ENCODE results near the gene ITGB3BP. TPM values are rescaled to one million over a fixed set of nuclear protein-coding genes. Genes with fewer than 3 reads are reported as not detected.

The ITGB3BP gene
- total and polyA plus RNA-seq, 2 experiments from 2014 or later: 14.6 to 27.7 TPM

- no peaks in the 10 kb centered on the region for H3K79me2 ChIP-seq
- 75% methylated on average over 4 of the region's 4 CpGs for WGBS (ENCODE audit: low lambda C conversion rate, missing lambda C conversion rate)
- H3K27me3 ChIP-seq: no peaks in the 10 kb centered on the region
- no peaks in the 10 kb centered on the region for H3K9me2 ChIP-seq (replicated peaks; ENCODE audit: insufficient read depth)
- H3K36me3 ChIP-seq (replicated peaks; ENCODE audit: insufficient read depth, low read depth): no peaks in the 10 kb centered on the region
- TF ChIP-seq EZH2phosphoT487 (IDR thresholded peaks at IDR 0.05; ENCODE audit: low read depth, severe bottlenecking, unreplicated experiment) (no peak), EZH2 (IDR thresholded peaks at IDR 0.05; ENCODE audit: borderline replicate concordance) (no peak)
- no peak overlapping the region for H2AFZ ChIP-seq
- H3K27ac ChIP-seq: no peak overlapping the region
- H4K20me1 ChIP-seq (ENCODE audit: insufficient read depth, poor library complexity, severe bottlenecking): no peaks in the 10 kb centered on the region
- no peak for DNase-seq (ENCODE audit: low spot score)
- no peaks in the 10 kb centered on the region for H3K9me3 ChIP-seq (ENCODE audit: low read depth)
- no peak overlapping the region for H3K4me2 ChIP-seq
- H3K4me1 ChIP-seq (ENCODE audit: insufficient read depth): no peaks in the 10 kb centered on the region
- no peak overlapping the region for H3K4me3 ChIP-seq
Measured at GRCh38 chr1:63408331-63408730, 114.7 kb downstream of the ITGB3BP start.

DNA sequence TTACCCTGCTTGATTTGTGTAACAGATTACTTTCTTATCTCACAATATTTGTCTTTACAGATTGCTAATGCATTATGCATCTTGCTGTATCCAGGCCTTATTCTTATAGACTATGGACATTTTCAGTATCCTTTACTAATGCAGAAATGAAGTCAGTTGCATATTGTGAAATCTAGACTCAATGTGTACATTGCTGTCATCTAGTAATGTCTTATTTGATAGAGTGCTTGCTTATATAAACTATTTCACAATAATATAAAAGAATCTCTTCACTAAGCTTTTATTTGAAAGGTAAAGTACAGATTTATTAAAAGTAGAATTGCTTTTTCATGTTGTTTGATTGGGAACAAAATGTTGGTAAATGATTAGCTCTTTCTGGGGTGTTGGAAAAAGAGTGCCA, 116.0 kb downstream of the ITGB3BP start:
- no peaks in the 10 kb centered on the region for H3K27me3 ChIP-seq
- no peak overlapping the region for H3K4me2 ChIP-seq
- no peak for TF ChIP-seq EZH2phosphoT487 (IDR thresholded peaks at IDR 0.05; ENCODE audit: low read depth, severe bottlenecking, unreplicated experiment)
- TF ChIP-seq, protein P1, sequence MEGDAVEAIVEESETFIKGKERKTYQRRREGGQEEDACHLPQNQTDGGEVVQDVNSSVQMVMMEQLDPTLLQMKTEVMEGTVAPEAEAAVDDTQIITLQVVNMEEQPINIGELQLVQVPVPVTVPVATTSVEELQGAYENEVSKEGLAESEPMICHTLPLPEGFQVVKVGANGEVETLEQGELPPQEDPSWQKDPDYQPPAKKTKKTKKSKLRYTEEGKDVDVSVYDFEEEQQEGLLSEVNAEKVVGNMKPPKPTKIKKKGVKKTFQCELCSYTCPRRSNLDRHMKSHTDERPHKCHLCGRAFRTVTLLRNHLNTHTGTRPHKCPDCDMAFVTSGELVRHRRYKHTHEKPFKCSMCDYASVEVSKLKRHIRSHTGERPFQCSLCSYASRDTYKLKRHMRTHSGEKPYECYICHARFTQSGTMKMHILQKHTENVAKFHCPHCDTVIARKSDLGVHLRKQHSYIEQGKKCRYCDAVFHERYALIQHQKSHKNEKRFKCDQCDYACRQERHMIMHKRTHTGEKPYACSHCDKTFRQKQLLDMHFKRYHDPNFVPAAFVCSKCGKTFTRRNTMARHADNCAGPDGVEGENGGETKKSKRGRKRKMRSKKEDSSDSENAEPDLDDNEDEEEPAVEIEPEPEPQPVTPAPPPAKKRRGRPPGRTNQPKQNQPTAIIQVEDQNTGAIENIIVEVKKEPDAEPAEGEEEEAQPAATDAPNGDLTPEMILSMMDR (IDR thresholded peaks at IDR 0.05; ENCODE audit: poor library complexity): no peak
- no peak for TF ChIP-seq EZH2 (IDR thresholded peaks at IDR 0.05; ENCODE audit: borderline replicate concordance)
- H3K9me3 ChIP-seq (ENCODE audit: low read depth): no peaks in the 10 kb centered on the region
- no peak overlapping the region for H3K4me3 ChIP-seq
- H3K27ac ChIP-seq: no peak overlapping the region
- H3K36me3 ChIP-seq (replicated peaks; ENCODE audit: insufficient read depth, low read depth): no peaks in the 10 kb centered on the region
- H3K4me1 ChIP-seq (ENCODE audit: insufficient read depth): no peaks in the 10 kb centered on the region
- no peaks in the 10 kb centered on the region for H3K79me2 ChIP-seq
- H2AFZ ChIP-seq: no peak overlapping the region
- H3K9me2 ChIP-seq (replicated peaks; ENCODE audit: insufficient read depth): no peaks in the 10 kb centered on the region
- DNase-seq (ENCODE audit: low spot score): no peak
- H4K20me1 ChIP-seq (ENCODE audit: insufficient read depth, poor library complexity, severe bottlenecking): no peaks in the 10 kb centered on the region

GRCh38 chr1:63405987-63406386, 117.0 kb downstream of the ITGB3BP start:
- Histone ChIP-seq H3K27ac (no peak overlapping the region), H3K9me3 (ENCODE audit: low read depth) (no peaks in the 10 kb centered on the region), H3K4me1 (ENCODE audit: insufficient read depth) (no peaks in the 10 kb centered on the region), H3K79me2 (no peaks in the 10 kb centered on the region), H3K36me3 (replicated peaks; ENCODE audit: insufficient read depth, low read depth) (no peaks in the 10 kb centered on the region), H3K4me3 (no peak overlapping the region), H3K4me2 (no peak overlapping the region), H4K20me1 (ENCODE audit: insufficient read depth, poor library complexity, severe bottlenecking) (no peaks in the 10 kb centered on the region), H3K9me2 (replicated peaks; ENCODE audit: insufficient read depth) (no peaks in the 10 kb centered on the region), H2AFZ (no peak overlapping the region), H3K27me3 (no peaks in the 10 kb centered on the region)
- TF ChIP-seq EZH2 (IDR thresholded peaks at IDR 0.05; ENCODE audit: borderline replicate concordance): no peak
- TF ChIP-seq, protein P1 (IDR thresholded peaks at IDR 0.05; ENCODE audit: poor library complexity): no peak
- TF ChIP-seq EZH2phosphoT487 (IDR thresholded peaks at IDR 0.05; ENCODE audit: low read depth, severe bottlenecking, unreplicated experiment): no peak
- no peak for DNase-seq (ENCODE audit: low spot score)

- Histone ChIP-seq H3K9me2 (replicated peaks; ENCODE audit: insufficient read depth) (no peaks in the 10 kb centered on the region), H4K20me1 (ENCODE audit: insufficient read depth, poor library complexity, severe bottlenecking) (no peaks in the 10 kb centered on the region), H2AFZ (no peak overlapping the region), H3K4me2 (no peak overlapping the region), H3K4me3 (no peak overlapping the region), H3K36me3 (replicated peaks; ENCODE audit: insufficient read depth, low read depth) (no peaks in the 10 kb centered on the region), H3K9me3 (ENCODE audit: low read depth) (no peaks in the 10 kb centered on the region), H3K79me2 (no peaks in the 10 kb centered on the region), H3K27me3 (no peaks in the 10 kb centered on the region), H3K27ac (no peak overlapping the region), H3K4me1 (ENCODE audit: insufficient read depth) (no peaks in the 10 kb centered on the region)
- no peak for TF ChIP-seq EZH2phosphoT487 (IDR thresholded peaks at IDR 0.05; ENCODE audit: low read depth, severe bottlenecking, unreplicated experiment)
- TF ChIP-seq, protein P1 (IDR thresholded peaks at IDR 0.05; ENCODE audit: poor library complexity): no peak
- no peak for TF ChIP-seq EZH2 (IDR thresholded peaks at IDR 0.05; ENCODE audit: borderline replicate concordance)
- no peak for DNase-seq (ENCODE audit: low spot score)
Measured at GRCh38 chr1:63405021-63405420, 118.0 kb downstream of the ITGB3BP start.
